Endothelial cell of umbilical vein (primary cell): ENCODE measurements around the gene PRDM10. TPM values are rescaled to one million over a fixed set of nuclear protein-coding genes. Genes with fewer than 3 reads are reported as not detected.

Experiments used
- BruUV-seq: library from RNA; stranded (reverse); fragments of 400-500 nt; replicated peaks from 2 replicates; lab custom pipeline; 2021; lab: Mats Ljungman, UMichigan
- CTCF ChIA-PET: fragments of 300-600, 350-600 bp; sonication (Branson Sonifier 250); formaldehyde crosslinking; loops from one replicate; lab custom pipeline; 2021; ENCODE audit warnings: antibody characterized with exemption, inconsistent platforms; lab: Charles Lee
- POLR2A ChIA-PET: fragments of 300-600, 350-600 bp; sonication (Branson Sonifier 250); formaldehyde crosslinking; loops from one replicate; lab custom pipeline; 2021; ENCODE audit warnings: antibody characterized with exemption, inconsistent platforms; lab: Charles Lee
- DNase-seq: peaks from one replicate; pipeline ENCODE4 v3.0.0-alpha.2; 2011; ENCODE audit warnings: low read depth, low spot score
- FAIRE-seq: peaks from 2 replicates; lab custom pipeline; 2011; peaks lifted over from hg19 to GRCh38; lab: Jason Lieb, UNC
- H2AFZ ChIP-seq: 2 replicates; pipeline ENCODE4 v1.6.0; 2012; ENCODE audit warnings: low read depth, low read length, control low read depth, inconsistent platforms
- H3K27ac ChIP-seq: 2 replicates; pipeline ENCODE4 v1.5.1; 2011; ENCODE audit warnings: low read depth, mild to moderate bottlenecking, control low read depth, low read length, moderate library complexity; ENCODE audit not compliant: insufficient read depth
- H3K27me3 ChIP-seq, 2 experiments: 2 replicates each; pipeline versions ENCODE4 v1.6.0 to v1.6.1; 2011; ENCODE audit warnings: low read length in 2 of 2, mixed read lengths in 1 of 2; ENCODE audit not compliant: control insufficient read depth in 2 of 2, insufficient read depth in 2 of 2
- H3K36me3 ChIP-seq, 2 experiments: 2 replicates in 1 of 2; 3 replicates in 1 of 2; pipeline ENCODE4 v1.5.1; 2011; ENCODE audit warnings: low read length in 2 of 2, mild to moderate bottlenecking in 1 of 2, moderate library complexity in 1 of 2; ENCODE audit not compliant: control insufficient read depth in 2 of 2, insufficient read depth in 2 of 2; ENCODE audit errors: extremely low read depth in 1 of 2
- H3K4me1 ChIP-seq: 3 replicates; pipeline ENCODE4 v1.5.1; 2011; ENCODE audit warnings: mild to moderate bottlenecking, low read length; ENCODE audit not compliant: control insufficient read depth, insufficient read depth; ENCODE audit errors: extremely low read depth
- H3K4me2 ChIP-seq: 2 replicates; pipeline ENCODE4 v1.6.1; 2011; ENCODE audit warnings: low read length, control low read depth, mixed read lengths; ENCODE audit not compliant: insufficient read depth
- H3K4me3 ChIP-seq, 3 experiments: fragments of 200-600 bp in 1 of 3; sonication (generic), shearing (Covaris generic) in 1 of 3; replicated peaks in 1 of 3; 2 replicates each; pipeline ENCODE4 v1.5.1; 2011 to 2016; ENCODE audit warnings: control low read depth in 3 of 3, low read length in 3 of 3, mild to moderate bottlenecking in 2 of 3, inconsistent platforms in 1 of 3, low read depth in 1 of 3, moderate library complexity in 1 of 3; ENCODE audit not compliant: insufficient read depth in 1 of 3
- H3K79me2 ChIP-seq: 2 replicates; pipeline ENCODE4 v1.6.0; 2012; ENCODE audit warnings: low read length, inconsistent platforms; ENCODE audit not compliant: control insufficient read depth, insufficient read depth
- H3K9ac ChIP-seq: replicated peaks from 2 replicates; pipeline ENCODE3; 2011; ENCODE audit warnings: low read length, control low read depth; ENCODE audit not compliant: insufficient read depth; ENCODE audit errors: extremely low read depth
- H3K9me1 ChIP-seq: replicated peaks from 3 replicates; pipeline ENCODE4 v1.6.0; 2011; ENCODE audit warnings: mild to moderate bottlenecking, low read length; ENCODE audit not compliant: control insufficient read depth, insufficient read depth; ENCODE audit errors: extremely low read depth
- H3K9me3 ChIP-seq: replicated peaks from 2 replicates; pipeline ENCODE4 v1.5.1; 2012; ENCODE audit warnings: low read length, inconsistent platforms; ENCODE audit not compliant: control insufficient read depth, insufficient read depth
- H4K20me1 ChIP-seq: replicated peaks from 2 replicates; pipeline ENCODE3; 2011; ENCODE audit warnings: mild to moderate bottlenecking, low read length; ENCODE audit not compliant: control insufficient read depth, insufficient read depth; ENCODE audit errors: extremely low read depth
- CTCF ChIP-seq, 2 donors: IDR thresholded peaks; 1 replicate in 1 of 2; 2 replicates in 1 of 2; pipeline ENCODE4 v1.5.1; 2011; ENCODE audit warnings: low read length in 2 of 2, mild to moderate bottlenecking in 2 of 2, moderate library complexity in 2 of 2, control low read depth in 1 of 2, inconsistent platforms in 1 of 2, low read depth in 1 of 2; ENCODE audit not compliant: insufficient read depth in 1 of 2; ENCODE audit errors: extremely low read depth in 1 of 2
- EZH2 ChIP-seq: IDR thresholded peaks from 2 replicates; pipeline ENCODE4 v1.6.1; 2012; ENCODE audit warnings: borderline replicate concordance, low read depth, mild to moderate bottlenecking, moderate library complexity, low read length, inconsistent platforms; ENCODE audit not compliant: severe bottlenecking
- FOS ChIP-seq: IDR thresholded peaks from 2 replicates; pipeline ENCODE4 v1.6.1; 2011; ENCODE audit warnings: mild to moderate bottlenecking, low read length, moderate library complexity, borderline replicate concordance; ENCODE audit not compliant: insufficient read depth
- JUN ChIP-seq: IDR thresholded peaks from 2 replicates; pipeline ENCODE4 v1.6.1; 2011; ENCODE audit warnings: borderline replicate concordance, low read depth; ENCODE audit not compliant: insufficient read length, insufficient read depth
- MAX ChIP-seq: IDR thresholded peaks from 2 replicates; pipeline ENCODE4 v1.6.1; 2011; ENCODE audit not compliant: insufficient read depth, insufficient read length
- MYC ChIP-seq: IDR thresholded peaks from one replicate; pipeline ENCODE4 v1.6.1; 2011; ENCODE audit warnings: mild to moderate bottlenecking, low read depth, low read length
- POLR2A ChIP-seq: IDR thresholded peaks from 2 replicates; pipeline ENCODE4 v1.6.1; 2012; ENCODE audit warnings: low read depth, mild to moderate bottlenecking, control low read depth, low read length
- POLR2AphosphoS5 ChIP-seq: IDR thresholded peaks from 2 replicates; pipeline ENCODE4 v1.6.1; 2012; ENCODE audit warnings: low read depth, mild to moderate bottlenecking, control low read depth, low read length, moderate library complexity; ENCODE audit not compliant: insufficient read depth
- dilution Hi-C: fragments of 300-500 bp; cut with MboI; formaldehyde crosslinking; loops from one replicate; pipeline ENCODE4 v1.15.0; 2019; ENCODE audit warnings: low sequenced_read_pairs; ENCODE audit not compliant: extremely low pct_ligation_motif_present
- intact Hi-C: fragments of 100-400 bp; cut with micrococcal nuclease; formaldehyde crosslinking; loops from one replicate; pipeline ENCODE4 v1.10.0; 2022
- polyA plus RNA-seq, 4 experiments: library from polyadenylated mRNA; depleted of rRNA in 3 of 4; stranded (reverse) in 3 of 4; unstranded in 1 of 4; fragments of >200 nt; gene quantifications; 2 replicates each; pipeline versions ENCODE4 v1.2.1 to v1.2.3, GENCODE V29; 2011 to 2012; ENCODE audit warnings: missing spikeins in 1 of 4
- total RNA-seq: library from RNA; stranded (reverse); gene quantifications from 2 replicates; pipeline ENCODE4 v1.2.3, GENCODE V29; 2021

Gene PRDM10
- total and polyA plus RNA-seq, 2 donors (not counting 3 experiments of a cell fraction or from before 2014, with no cell fraction given) = 9.6 to 13.0 TPM

GRCh38 chr11:129881570-129882170 lies 121.0 kb downstream of the PRDM10 start:
- peak; percentile 41 for DNase-seq
- no peaks in the 10 kb centered on the region for H4K20me1 ChIP-seq
- no peaks in the 10 kb centered on the region for H3K9me3 ChIP-seq
- H3K27ac ChIP-seq = no peak overlapping the region
- H3K79me2 ChIP-seq = no peaks in the 10 kb centered on the region
- dilution Hi-C loops = no loop called here
- no peak overlapping the region for H3K9ac ChIP-seq
- no peaks in the 10 kb centered on the region for H3K9me1 ChIP-seq
- BruUV-seq = no TSS peak
- H3K4me2 ChIP-seq = no peak overlapping the region
- H3K36me3 ChIP-seq = peaks cover 35 to 53% of the 10 kb centered on the region in 2 experiments
- ChIA-PET CTCF (interaction anchor here (0.6 to 2.4 kb wide), 15 partner anchors 9 to 546 kb away, joined by 3 to 48 read pairs (median 4); partner anchors contain the start of genes ADAMTS8 and NFRKB), POLR2A (interaction anchor here (1.2 kb wide), 1 partner anchor 250 kb away, joined by 3 read pairs; no protein-coding TSS in a partner anchor)
- peak; percentile 73 for FAIRE-seq
- TF ChIP-seq POLR2AphosphoS5 (no peak), CTCF (IDR thresholded peaks at IDR 0.05; ENCODE audit: extremely low read depth in 1 of 2, insufficient read depth in 1 of 2, low read depth in 1 of 2, low read length in 2 of 2) (peak; percentile 59 to 68)
- H2AFZ ChIP-seq = no peak overlapping the region
- no peaks in the 10 kb centered on the region for H3K27me3 ChIP-seq
- intact Hi-C loops = loop anchor here (1.0 kb wide), 1 partner anchor 251 kb away; no protein-coding TSS in a partner anchor
- no peaks in the 10 kb centered on the region for H3K4me1 ChIP-seq
- no peak overlapping the region for H3K4me3 ChIP-seq

GRCh38 chr11:129880311-129880710 lies 122.3 kb downstream of the PRDM10 start:
- H3K27ac ChIP-seq = no peak overlapping the region
- H2AFZ ChIP-seq = no peak overlapping the region
- no TSS peak for BruUV-seq
- FAIRE-seq = no peak
- ChIA-PET CTCF (no interaction called here), POLR2A (no interaction called here)
- H3K9me1 ChIP-seq = no peaks in the 10 kb centered on the region
- no peaks in the 10 kb centered on the region for H4K20me1 ChIP-seq
- no peaks in the 10 kb centered on the region for H3K9me3 ChIP-seq
- H3K4me1 ChIP-seq = no peaks in the 10 kb centered on the region
- H3K9ac ChIP-seq = no peak overlapping the region
- no peaks in the 10 kb centered on the region for H3K79me2 ChIP-seq
- peaks cover 34 to 53% of the 10 kb centered on the region in 2 experiments for H3K36me3 ChIP-seq
- no peak for DNase-seq
- intact Hi-C loops = no loop called here
- dilution Hi-C loops = no loop called here
- no peak overlapping the region for H3K4me2 ChIP-seq
- no peak for TF ChIP-seq POLR2A
- no peak for TF ChIP-seq POLR2AphosphoS5
- no peak for TF ChIP-seq JUN
- TF ChIP-seq CTCF (IDR thresholded peaks at IDR 0.05; ENCODE audit: extremely low read depth in 1 of 2, insufficient read depth in 1 of 2, low read depth in 1 of 2, low read length in 2 of 2) = no peak
- no peak for TF ChIP-seq FOS
- no peak for TF ChIP-seq EZH2
- no peak for TF ChIP-seq MYC
- no peak for TF ChIP-seq MAX
- H3K4me3 ChIP-seq = no peak overlapping the region
- H3K27me3 ChIP-seq = no peaks in the 10 kb centered on the region
